IPS-11a (cell line): ENCODE data around the gene SPATA1.

Source experiments
- H3K4me3 ChIP-seq: one replicate; pipeline ENCODE4 v1.5.1; 2013; ENCODE audit warnings: low read depth, low read length, control low read depth

Gene SPATA1

GRCh38 chr1:84508510-84508909, 2.3 kb downstream of the SPATA1 start:
- H3K4me3 ChIP-seq: no peak overlapping the region

- H3K4me3 ChIP-seq: no peak overlapping the region
Measured at GRCh38 chr1:84509029-84509428, 2.8 kb downstream of the SPATA1 start.

GRCh38 chr1:84510165-84510564, 4.0 kb downstream of the SPATA1 start:
- H3K4me3 ChIP-seq: no peak overlapping the region

GRCh38 chr1:84510668-84511067, 4.5 kb downstream of the SPATA1 start:
- no peak overlapping the region for H3K4me3 ChIP-seq

- H3K4me3 ChIP-seq: no peak overlapping the region
Measured at GRCh38 chr1:84524590-84524989, 18.4 kb downstream of the SPATA1 start.

GRCh38 chr1:84525779-84526178, 19.6 kb downstream of the SPATA1 start:
- no peak overlapping the region for H3K4me3 ChIP-seq

GRCh38 chr1:84538599-84538998, 32.4 kb downstream of the SPATA1 start:
- H3K4me3 ChIP-seq: no peak overlapping the region

GRCh38 chr1:84539972-84540371, 33.8 kb downstream of the SPATA1 start:
- H3K4me3 ChIP-seq: no peak overlapping the region

GRCh38 chr1:84540759-84541158, 34.6 kb downstream of the SPATA1 start:
- no peak overlapping the region for H3K4me3 ChIP-seq

- no peak overlapping the region for H3K4me3 ChIP-seq
Measured at GRCh38 chr1:84541679-84542078, 35.5 kb downstream of the SPATA1 start.

- no peak overlapping the region for H3K4me3 ChIP-seq
Measured at GRCh38 chr1:84550826-84551225, 44.6 kb downstream of the SPATA1 start.

GRCh38 chr1:84569216-84569615, 63.0 kb downstream of the SPATA1 start:
- no peak overlapping the region for H3K4me3 ChIP-seq

- no peak overlapping the region for H3K4me3 ChIP-seq
Measured at GRCh38 chr1:84570436-84571149, 64.4 kb downstream of the SPATA1 start.

- no peak overlapping the region for H3K4me3 ChIP-seq
Measured at GRCh38 chr1:84571150-84571535, 65.0 kb downstream of the SPATA1 start.

- H3K4me3 ChIP-seq: peak overlapping the region; percentile 13
Measured at GRCh38 chr1:84573481-84573966, 67.3 kb downstream of the SPATA1 start.

- peak within 1 kb of the TSS; percentile 54 for H3K4me3 ChIP-seq
Measured at GRCh38 chr1:84573967-84574842, 68.0 kb downstream of the SPATA1 start, which contains the start of gene CTBS. Gene CTBS, minus strand, starts transcription at chr1:84574440. Its CDS starts 25 bp downstream, at chr1:84574415.

GRCh38 chr1:84574936-84575335, 68.8 kb downstream of the SPATA1 start:
- peak overlapping the region; percentile 54 for H3K4me3 ChIP-seq

- no peak overlapping the region for H3K4me3 ChIP-seq
Measured at GRCh38 chr1:84581648-84582047, 75.5 kb downstream of the SPATA1 start.

GRCh38 chr1:84582802-84583587, 76.8 kb downstream of the SPATA1 start:
- H3K4me3 ChIP-seq: no peak overlapping the region

- H3K4me3 ChIP-seq: no peak overlapping the region
Measured at GRCh38 chr1:84583648-84584047, 77.5 kb downstream of the SPATA1 start.

- H3K4me3 ChIP-seq: no peak overlapping the region
Measured at GRCh38 chr1:84584126-84584525, 77.9 kb downstream of the SPATA1 start.
